ENCODE measurements around the gene LMNTD1. TPM values are rescaled to one million over a fixed set of nuclear protein-coding genes. Genes with fewer than 3 reads are reported as not detected.

LMNTD1 gene
- total and polyA plus RNA-seq, 2 experiments from 2014 or later, result not detected

- H3K4me1 ChIP-seq (ENCODE audit: insufficient read depth), result no peaks in the 10 kb centered on the region
- H3K4me3 Mint-ChIP-seq, result no peak overlapping the region
- H3K36me3 Mint-ChIP-seq (ENCODE audit: low read depth), result peaks cover 6% of the 10 kb centered on the region; the same call in 2 of the 3 replicates
- H3K36me3 ChIP-seq (ENCODE audit: insufficient read depth), result no peaks in the 10 kb centered on the region
- peaks cover 2% of the 10 kb centered on the region for H3K27me3 Mint-ChIP-seq (ENCODE audit: insufficient read depth, low read depth, poor library complexity)
- H3K27ac ChIP-seq (ENCODE audit: low read depth), result no peak overlapping the region
- no peak overlapping the region for H3K27ac Mint-ChIP-seq
- H3K9me3 Mint-ChIP-seq, result peaks cover 9% of the 10 kb centered on the region; the same call in 2 of the 3 replicates
- DNase-seq (ENCODE audit: low spot score) (no peak), ATAC-seq (no peak)
- TF ChIP-seq STAT1 (IDR thresholded peaks at IDR 0.05; ENCODE audit: unreplicated experiment), result no peak
- no peak for TF ChIP-seq POLR2AphosphoS5 (IDR thresholded peaks at IDR 0.05; ENCODE audit: low read depth)
- TF ChIP-seq ZNF462 (CRISPR knock-in tag; IDR thresholded peaks at IDR 0.05), result no peak
- no peak for TF ChIP-seq JUNB (IDR thresholded peaks at IDR 0.05; ENCODE audit: unreplicated experiment)
- TF ChIP-seq CTCF (conservative IDR thresholded peaks at IDR 0.05; ENCODE audit: low read depth in 2 of 2), result no peak
- TF ChIP-seq CREB1 (CRISPR knock-in tag; IDR thresholded peaks at IDR 0.05; ENCODE audit: low read depth), result no peak
- TF ChIP-seq REST (IDR thresholded peaks at IDR 0.05; ENCODE audit: unreplicated experiment), result no peak
- TF ChIP-seq ZNF331 (CRISPR knock-in tag; IDR thresholded peaks at IDR 0.05; ENCODE audit: low read depth), result no peak
- TF ChIP-seq ETS1 (IDR thresholded peaks at IDR 0.05), result no peak
- no peak for TF ChIP-seq EZH2phosphoT487 (IDR thresholded peaks at IDR 0.05; ENCODE audit: unreplicated experiment)
- no peak for TF ChIP-seq ZNF114 (CRISPR knock-in tag; IDR thresholded peaks at IDR 0.05)
- TF ChIP-seq EZH2 (IDR thresholded peaks at IDR 0.05; ENCODE audit: low read depth, unreplicated experiment), result no peak
- TF ChIP-seq NANOG (IDR thresholded peaks at IDR 0.05; ENCODE audit: borderline replicate concordance), result no peak
- no peaks in the 10 kb centered on the region for H3F3A ChIP-seq (replicated peaks; ENCODE audit: low read depth)
- H3K4me3 ChIP-seq, result no peak overlapping the region
- no peak overlapping the region for H3K4me2 ChIP-seq
- H3K27me3 ChIP-seq (ENCODE audit: insufficient read depth), result no peaks in the 10 kb centered on the region
- no peaks in the 10 kb centered on the region for H3K4me1 Mint-ChIP-seq
- H2AFZ ChIP-seq, result no peak overlapping the region
- no peaks in the 10 kb centered on the region for H3K9me2 ChIP-seq (ENCODE audit: insufficient read depth)
- H3K79me2 ChIP-seq (replicated peaks; ENCODE audit: insufficient read depth), result no peaks in the 10 kb centered on the region
- H4K20me1 ChIP-seq (replicated peaks; ENCODE audit: insufficient read depth), result no peaks in the 10 kb centered on the region
Observed at GRCh38 chr12:25482625-25483024, 70.5 kb downstream of the LMNTD1 start.

Measured in GM23338 (cell line).